KOPT-K1 (cell line): ENCODE measurements around the gene SIGLEC9.

Experiments used
- H3K27ac ChIP-seq: fragments of 200-600 bp; sonication (generic); 2 replicates; pipeline ENCODE4 v1.5.1; 2016; ENCODE audit warnings: antibody characterized with exemption, mild to moderate bottlenecking, low read depth, low read length; ENCODE audit not compliant: poor library complexity, severe bottlenecking
- H3K36me3 ChIP-seq: fragments of 200-600 bp; sonication (generic); 2 replicates; pipeline ENCODE4 v1.5.1; 2017; ENCODE audit warnings: antibody characterized with exemption, mild to moderate bottlenecking, low read length, moderate library complexity; ENCODE audit not compliant: insufficient read depth
- H3K9me3 ChIP-seq: fragments of 200-600 bp; sonication (generic); 2 replicates; pipeline ENCODE4 v1.5.1; 2017; ENCODE audit warnings: antibody characterized with exemption, low read length, mild to moderate bottlenecking; ENCODE audit not compliant: insufficient read depth, poor library complexity, severe bottlenecking

Gene SIGLEC9

GRCh38 chr19:51124729-51125128 lies at the start of gene SIGLEC9:
SIGLEC9 (plus strand) TSS chr19:51124906; CDS start chr19:51124975, 69 bp downstream.
- Histone ChIP-seq H3K9me3 (no peaks in the 10 kb centered on the region), H3K27ac (no peak within 1 kb of the TSS), H3K36me3 (no peaks in the 10 kb centered on the region)

GRCh38 chr19:51075998-51076397 lies 48.7 kb upstream of the SIGLEC9 start:
- peaks cover 20% of the 10 kb centered on the region for H3K9me3 ChIP-seq
- H3K27ac ChIP-seq, result no peak overlapping the region
- H3K36me3 ChIP-seq, result no peaks in the 10 kb centered on the region

GRCh38 chr19:51076631-51077213 lies 48.0 kb upstream of the SIGLEC9 start:
- Histone ChIP-seq H3K27ac (no peak overlapping the region), H3K9me3 (peaks cover 20% of the 10 kb centered on the region), H3K36me3 (no peaks in the 10 kb centered on the region)

- H3K9me3 ChIP-seq, result peaks cover 13% of the 10 kb centered on the region
- H3K27ac ChIP-seq, result no peak overlapping the region
- H3K36me3 ChIP-seq, result no peaks in the 10 kb centered on the region
These were observed 46.6 kb upstream of the SIGLEC9 start for GRCh38 chr19:51078104-51078503.

GRCh38 chr19:51078731-51079130 lies 46.0 kb upstream of the SIGLEC9 start:
- Histone ChIP-seq H3K36me3 (no peaks in the 10 kb centered on the region), H3K9me3 (peaks cover 7% of the 10 kb centered on the region), H3K27ac (no peak overlapping the region)

- Histone ChIP-seq H3K36me3 (no peaks in the 10 kb centered on the region), H3K9me3 (no peaks in the 10 kb centered on the region), H3K27ac (no peak overlapping the region)
These were observed 45.1 kb upstream of the SIGLEC9 start for GRCh38 chr19:51079481-51080110.

- Histone ChIP-seq H3K9me3 (no peaks in the 10 kb centered on the region), H3K36me3 (no peaks in the 10 kb centered on the region), H3K27ac (no peak overlapping the region)
These were observed 43.2 kb upstream of the SIGLEC9 start for GRCh38 chr19:51081476-51081875.

- no peak within 1 kb of the TSS for H3K27ac ChIP-seq
- H3K36me3 ChIP-seq, result no peaks in the 10 kb centered on the region
- no peaks in the 10 kb centered on the region for H3K9me3 ChIP-seq
These were observed 42.1 kb upstream of the SIGLEC9 start, which contains the start of gene KLK14 for GRCh38 chr19:51082611-51083010. KLK14 (minus strand) TSS chr19:51082887; CDS start chr19:51082614, 273 bp downstream.

GRCh38 chr19:51083181-51083580 lies 41.5 kb upstream of the SIGLEC9 start:
- Histone ChIP-seq H3K9me3 (no peaks in the 10 kb centered on the region), H3K36me3 (no peaks in the 10 kb centered on the region), H3K27ac (no peak overlapping the region)

- Histone ChIP-seq H3K27ac (no peak overlapping the region), H3K9me3 (no peaks in the 10 kb centered on the region), H3K36me3 (no peaks in the 10 kb centered on the region)
These were observed 40.9 kb upstream of the SIGLEC9 start for GRCh38 chr19:51083783-51084182.

- Histone ChIP-seq H3K36me3 (no peaks in the 10 kb centered on the region), H3K9me3 (no peaks in the 10 kb centered on the region), H3K27ac (no peak overlapping the region)
These were observed 40.2 kb upstream of the SIGLEC9 start for GRCh38 chr19:51084505-51084904.

GRCh38 chr19:51086153-51086850 lies 38.4 kb upstream of the SIGLEC9 start:
- no peaks in the 10 kb centered on the region for H3K9me3 ChIP-seq
- H3K36me3 ChIP-seq, result no peaks in the 10 kb centered on the region
- H3K27ac ChIP-seq, result no peak overlapping the region

- H3K27ac ChIP-seq, result no peak overlapping the region
- H3K9me3 ChIP-seq, result no peaks in the 10 kb centered on the region
- H3K36me3 ChIP-seq, result no peaks in the 10 kb centered on the region
These were observed 34.9 kb upstream of the SIGLEC9 start for GRCh38 chr19:51089786-51090185.

GRCh38 chr19:51090471-51090870 lies 34.2 kb upstream of the SIGLEC9 start:
- H3K36me3 ChIP-seq, result no peaks in the 10 kb centered on the region
- no peaks in the 10 kb centered on the region for H3K9me3 ChIP-seq
- no peak overlapping the region for H3K27ac ChIP-seq

- H3K9me3 ChIP-seq, result no peaks in the 10 kb centered on the region
- no peaks in the 10 kb centered on the region for H3K36me3 ChIP-seq
- no peak overlapping the region for H3K27ac ChIP-seq
These were observed 33.6 kb upstream of the SIGLEC9 start for GRCh38 chr19:51091126-51091525.
